Measurements from ENCODE around the gene TMEM132D. TPM values are rescaled to one million over a fixed set of nuclear protein-coding genes. Genes with fewer than 3 reads are reported as not detected.

Gene TMEM132D
- total RNA-seq, 2 donors from 2014 or later, result not detected

DNA sequence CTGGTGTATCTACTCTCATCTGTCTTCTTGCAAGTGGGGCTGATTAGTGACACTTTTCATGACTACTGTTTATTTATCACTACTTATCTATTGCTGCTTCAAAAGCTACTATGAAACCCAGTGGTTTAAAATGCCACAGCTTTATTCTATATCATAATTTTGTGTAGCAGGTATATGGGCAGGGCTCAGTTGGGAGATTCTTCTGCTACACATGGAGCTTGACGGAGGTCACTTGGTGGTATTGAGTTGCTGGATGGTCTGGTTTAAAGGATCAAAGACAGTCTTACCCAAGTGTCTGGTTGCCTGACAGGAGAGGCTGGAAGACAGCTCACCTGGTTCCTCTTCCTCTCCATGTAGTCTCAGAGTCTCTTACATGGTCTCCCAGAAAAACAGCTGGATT lies 222.7 kb downstream of the TMEM132D start:
- Mint-ChIP-seq H3K36me3 (ENCODE audit: insufficient read depth in 2 of 2) (no peaks in the 10 kb centered on the region), H3K4me3 (no peak overlapping the region), H3K4me1 (ENCODE audit: low read depth) (no peaks in the 10 kb centered on the region), H3K9me3 (peaks cover 3 to 18% of the 10 kb centered on the region in 2 donors), H3K27ac (no peak overlapping the region), H3K27me3 (ENCODE audit: low read depth) (no peaks in the 10 kb centered on the region)
- no peak for ATAC-seq (replicated peaks in 1 of 2)
- no peak for DNase-seq

DNA sequence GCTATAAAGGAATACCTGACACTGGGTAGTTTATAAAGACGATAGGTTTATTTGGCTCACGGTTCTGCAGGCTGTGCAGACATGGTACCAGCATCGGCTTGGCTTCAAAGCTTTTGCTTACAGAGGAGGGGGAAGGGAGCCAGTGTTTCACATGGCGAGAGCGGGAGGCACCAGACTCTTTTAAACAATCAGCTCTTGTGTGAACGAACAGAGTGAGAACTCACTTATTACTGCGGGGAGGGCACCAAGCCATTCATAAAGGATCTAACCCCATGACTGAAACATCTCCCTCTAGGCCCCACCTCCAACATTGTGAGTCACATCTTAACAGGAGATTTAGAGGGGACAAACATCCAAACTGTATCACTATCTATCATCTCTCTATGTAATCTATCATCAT lies 227.4 kb downstream of the TMEM132D start:
- Mint-ChIP-seq H3K27ac (no peak overlapping the region), H3K4me3 (no peak overlapping the region), H3K9me3 (peaks cover 7 to 9% of the 10 kb centered on the region in 2 donors), H3K27me3 (ENCODE audit: low read depth) (no peaks in the 10 kb centered on the region), H3K4me1 (ENCODE audit: low read depth) (no peaks in the 10 kb centered on the region), H3K36me3 (ENCODE audit: insufficient read depth in 2 of 2) (no peaks in the 10 kb centered on the region)
- DNase-seq (no peak), ATAC-seq (replicated peaks in 1 of 2) (no peak)

DNA sequence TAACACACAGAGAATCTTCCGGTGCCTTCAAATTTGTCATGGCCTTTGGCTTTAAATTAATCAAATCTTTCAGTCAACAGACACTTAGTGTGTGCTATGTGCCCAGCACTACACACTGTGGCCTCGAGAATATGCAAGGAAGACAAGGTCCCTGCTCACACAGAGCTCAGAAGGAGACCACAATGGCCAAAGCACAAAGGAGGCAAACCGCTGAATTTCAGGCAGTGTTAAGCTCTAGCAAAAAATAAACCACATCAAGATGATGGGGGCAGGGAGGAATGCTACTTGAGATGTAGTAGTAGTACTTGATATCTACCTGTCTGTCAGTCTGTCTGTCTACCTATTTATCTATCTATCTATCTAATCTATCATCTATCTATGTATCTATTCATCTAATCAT lies 227.9 kb downstream of the TMEM132D start:
- no peaks in the 10 kb centered on the region for H3K4me1 Mint-ChIP-seq (ENCODE audit: low read depth)
- ATAC-seq (replicated peaks in 1 of 2) (no peak), DNase-seq (no peak)
- H3K4me3 Mint-ChIP-seq, result no peak overlapping the region
- no peaks in the 10 kb centered on the region for H3K27me3 Mint-ChIP-seq (ENCODE audit: low read depth)
- H3K36me3 Mint-ChIP-seq (ENCODE audit: insufficient read depth in 2 of 2), result no peaks in the 10 kb centered on the region
- H3K27ac Mint-ChIP-seq, result no peak overlapping the region
- H3K9me3 Mint-ChIP-seq, result peaks cover 9% of the 10 kb centered on the region in 2 donors

DNA sequence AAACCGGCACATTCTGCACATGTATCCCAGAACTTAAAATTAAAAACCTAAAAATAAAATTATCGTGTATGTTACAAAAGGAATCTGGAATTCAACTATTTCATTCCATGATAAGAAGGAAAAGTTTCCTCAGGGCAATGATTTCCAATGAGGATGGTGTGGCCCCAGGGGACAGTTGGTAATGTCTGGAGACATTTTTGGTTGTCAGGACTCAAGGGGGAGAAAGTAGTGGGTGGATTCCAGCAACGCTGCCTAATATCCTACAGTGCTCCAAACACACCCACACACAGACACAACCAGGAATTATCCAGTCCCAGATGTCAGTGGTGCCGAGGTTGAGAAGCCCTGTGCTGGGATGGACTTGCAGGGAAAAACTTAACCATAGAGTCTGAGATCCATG lies 228.3 kb downstream of the TMEM132D start:
- Mint-ChIP-seq H3K36me3 (ENCODE audit: insufficient read depth in 2 of 2) (peaks cover 0 to under 1% of the 10 kb centered on the region in 2 donors), H3K27me3 (ENCODE audit: low read depth) (no peaks in the 10 kb centered on the region)
- ATAC-seq (replicated peaks in 1 of 2), result no peak

GRCh38 chr12:129673806-129674205 lies 230.0 kb downstream of the TMEM132D start:
- ATAC-seq (replicated peaks in 1 of 2), result no peak
- Mint-ChIP-seq H3K4me3 (no peak overlapping the region), H3K36me3 (ENCODE audit: insufficient read depth in 2 of 2) (peaks cover 0 to 2% of the 10 kb centered on the region in 2 donors), H3K9me3 (peaks cover 5 to 8% of the 10 kb centered on the region in 2 donors), H3K27me3 (ENCODE audit: low read depth) (no peaks in the 10 kb centered on the region), H3K27ac (no peak overlapping the region), H3K4me1 (ENCODE audit: low read depth) (no peaks in the 10 kb centered on the region)
- no peak for DNase-seq

More for the DNA sequence above, 228.3 kb downstream of the TMEM132D start:
- Mint-ChIP-seq H3K4me3 (no peak overlapping the region), H3K4me1 (ENCODE audit: low read depth) (no peaks in the 10 kb centered on the region), H3K9me3 (peaks cover 6 to 10% of the 10 kb centered on the region in 2 donors), H3K27ac (no peak overlapping the region)
- no peak for DNase-seq

DNA sequence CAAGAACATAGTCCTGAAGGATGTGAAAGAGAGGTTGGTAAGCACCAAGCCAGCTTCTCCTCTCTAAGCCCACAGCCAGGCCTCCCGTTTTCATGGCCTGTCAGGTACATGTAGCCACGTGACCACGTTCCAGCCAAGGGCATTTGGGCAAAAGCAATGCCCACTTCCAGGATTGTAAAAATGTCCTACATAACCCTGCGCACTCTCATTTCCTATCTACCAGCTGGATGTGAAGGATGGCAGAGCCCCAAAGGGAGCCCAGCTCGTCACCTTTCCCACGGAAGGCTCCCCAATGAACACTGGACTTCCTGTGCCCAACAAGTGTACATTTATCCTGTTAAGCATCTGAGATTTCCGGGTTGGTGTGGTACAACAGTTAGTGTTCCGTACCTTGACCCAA lies 231.7 kb downstream of the TMEM132D start:
- Mint-ChIP-seq H3K27me3 (ENCODE audit: low read depth) (no peaks in the 10 kb centered on the region), H3K36me3 (ENCODE audit: insufficient read depth in 2 of 2) (peaks cover 0 to 2% of the 10 kb centered on the region in 2 donors), H3K27ac (no peak overlapping the region), H3K9me3 (peaks cover 5 to 8% of the 10 kb centered on the region in 2 donors), H3K4me3 (no peak overlapping the region), H3K4me1 (ENCODE audit: low read depth) (no peaks in the 10 kb centered on the region)
- ATAC-seq (replicated peaks in 1 of 2), result no peak
- no peak for DNase-seq

- Mint-ChIP-seq H3K27me3 (ENCODE audit: low read depth) (no peaks in the 10 kb centered on the region), H3K4me1 (ENCODE audit: low read depth) (no peaks in the 10 kb centered on the region), H3K9me3 (peaks cover 2 to 10% of the 10 kb centered on the region in 2 donors), H3K27ac (no peak overlapping the region), H3K36me3 (ENCODE audit: insufficient read depth in 2 of 2) (peaks cover 0 to 2% of the 10 kb centered on the region in 2 donors), H3K4me3 (no peak overlapping the region)
- DNase-seq (no peak), ATAC-seq (replicated peaks in 1 of 2) (no peak)
Observed at GRCh38 chr12:129670256-129670920, 233.4 kb downstream of the TMEM132D start.

DNA sequence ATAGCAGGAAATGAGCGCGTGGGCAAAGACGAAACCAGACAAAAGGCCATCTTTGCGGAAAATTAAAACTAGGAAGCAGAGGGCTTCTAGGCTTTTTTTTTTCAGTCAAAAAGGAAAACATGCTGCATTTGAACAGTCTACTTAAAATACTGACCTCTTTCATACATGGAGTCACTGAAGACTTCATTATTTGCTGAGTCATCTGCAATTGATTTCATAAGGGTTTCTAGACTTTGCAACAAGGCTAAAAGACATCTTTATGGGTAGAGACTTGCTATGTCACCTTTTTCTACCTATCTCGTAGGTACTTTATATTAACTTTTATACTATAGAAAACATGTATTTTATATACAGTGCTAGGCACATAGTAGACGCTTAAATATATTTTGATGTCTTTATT lies 238.4 kb downstream of the TMEM132D start:
- no peak overlapping the region for H3K27ac Mint-ChIP-seq
- peaks cover 0 to under 1% of the 10 kb centered on the region in 2 donors for H3K36me3 Mint-ChIP-seq (ENCODE audit: insufficient read depth in 2 of 2)
- ATAC-seq (replicated peaks in 1 of 2), result no peak
- H3K9me3 Mint-ChIP-seq, result peaks cover 3 to 4% of the 10 kb centered on the region in 2 donors
- no peak overlapping the region for H3K4me3 Mint-ChIP-seq
- no peaks in the 10 kb centered on the region for H3K27me3 Mint-ChIP-seq (ENCODE audit: low read depth)
- no peaks in the 10 kb centered on the region for H3K4me1 Mint-ChIP-seq (ENCODE audit: low read depth)
- no peak for DNase-seq

DNA sequence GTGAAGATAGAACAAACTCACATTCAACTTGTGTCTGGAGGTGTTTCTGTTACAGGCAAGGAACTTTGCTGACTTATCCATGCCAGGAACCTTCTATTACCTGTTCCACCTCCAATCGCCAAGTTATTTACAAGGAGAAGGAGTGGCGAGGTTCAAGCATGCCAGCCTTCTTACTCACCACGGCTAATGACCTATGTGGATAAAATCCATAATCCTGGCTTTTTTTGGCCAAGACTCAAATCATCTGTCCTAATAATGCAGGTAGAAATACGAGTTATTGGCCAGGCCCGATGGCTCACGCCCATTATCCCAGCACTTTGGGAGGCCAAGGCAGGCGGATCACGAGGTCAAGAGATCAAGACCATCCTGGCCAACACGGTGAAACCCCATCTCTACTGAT lies 241.6 kb downstream of the TMEM132D start:
- Mint-ChIP-seq H3K4me1 (ENCODE audit: low read depth) (no peaks in the 10 kb centered on the region), H3K9me3 (peaks cover 3 to 4% of the 10 kb centered on the region in 2 donors)
- ATAC-seq (replicated peaks in 1 of 2), result no peak

DNA sequence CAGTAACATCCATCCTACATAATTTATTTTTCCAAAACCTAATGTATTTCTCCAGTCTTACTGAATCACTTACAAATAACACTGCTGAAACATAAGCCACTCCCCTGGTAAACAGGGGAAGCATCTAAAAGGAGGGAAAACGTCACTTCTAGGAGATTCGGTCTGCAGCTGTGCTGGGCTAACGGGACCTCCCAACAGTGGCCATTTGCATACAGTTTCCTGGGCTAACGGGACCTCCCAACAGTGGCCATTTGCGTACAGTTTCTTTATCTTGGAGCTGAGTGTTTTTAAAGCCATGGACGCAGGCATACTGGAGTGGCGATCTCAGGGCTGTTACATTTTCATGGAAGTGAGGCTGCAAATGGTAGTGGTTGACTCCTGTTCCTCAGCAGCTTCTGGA lies 242.9 kb downstream of the TMEM132D start:
- Mint-ChIP-seq H3K4me1 (ENCODE audit: low read depth) (no peaks in the 10 kb centered on the region), H3K27ac (no peak overlapping the region), H3K27me3 (ENCODE audit: low read depth) (no peaks in the 10 kb centered on the region), H3K9me3 (peaks cover 1 to 3% of the 10 kb centered on the region in 2 donors), H3K4me3 (no peak overlapping the region), H3K36me3 (ENCODE audit: insufficient read depth in 2 of 2) (no peaks in the 10 kb centered on the region)
- no peak for ATAC-seq (replicated peaks in 1 of 2)
- DNase-seq, result no peak

More for the DNA sequence above, 241.6 kb downstream of the TMEM132D start:
- Mint-ChIP-seq H3K27ac (no peak overlapping the region), H3K4me3 (no peak overlapping the region), H3K27me3 (ENCODE audit: low read depth) (no peaks in the 10 kb centered on the region), H3K36me3 (ENCODE audit: insufficient read depth in 2 of 2) (no peaks in the 10 kb centered on the region)
- DNase-seq, result no peak

- Mint-ChIP-seq H3K27ac (no peak overlapping the region), H3K4me3 (no peak overlapping the region), H3K4me1 (ENCODE audit: low read depth) (no peaks in the 10 kb centered on the region), H3K36me3 (ENCODE audit: insufficient read depth in 2 of 2) (no peaks in the 10 kb centered on the region), H3K9me3 (peaks cover 0 to 2% of the 10 kb centered on the region in 2 donors), H3K27me3 (ENCODE audit: low read depth) (no peaks in the 10 kb centered on the region)
- ATAC-seq (replicated peaks in 1 of 2) (no peak), DNase-seq (no peak)
Observed at GRCh38 chr12:129659961-129660622, 243.7 kb downstream of the TMEM132D start.

DNA sequence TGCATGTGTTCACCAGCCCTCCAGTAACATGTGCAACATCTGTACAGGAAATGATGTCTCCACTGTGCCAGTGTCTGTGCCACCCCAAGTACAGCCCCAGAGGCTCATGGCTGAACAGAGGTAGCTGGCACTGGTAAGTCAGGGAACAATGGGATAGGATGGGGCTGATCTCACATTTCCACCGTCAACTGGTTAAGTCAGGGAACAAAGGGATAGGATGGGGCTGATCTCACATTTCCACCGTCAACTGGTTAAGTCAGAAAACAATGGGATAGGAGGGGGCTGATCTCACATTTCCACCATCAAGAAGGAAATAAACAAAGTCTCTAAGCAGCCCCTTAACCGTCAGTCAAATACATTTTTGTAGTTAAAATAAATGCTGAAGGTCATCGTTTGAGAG lies 246.6 kb downstream of the TMEM132D start:
- H3K27me3 Mint-ChIP-seq (ENCODE audit: low read depth), result no peaks in the 10 kb centered on the region
- H3K27ac Mint-ChIP-seq, result no peak overlapping the region
- H3K36me3 Mint-ChIP-seq (ENCODE audit: insufficient read depth in 2 of 2), result no peaks in the 10 kb centered on the region
- H3K4me1 Mint-ChIP-seq (ENCODE audit: low read depth), result no peaks in the 10 kb centered on the region
- DNase-seq (no peak), ATAC-seq (replicated peaks in 1 of 2) (no peak)
- H3K4me3 Mint-ChIP-seq, result no peak overlapping the region
- peaks cover 3 to 7% of the 10 kb centered on the region in 2 donors for H3K9me3 Mint-ChIP-seq

DNA sequence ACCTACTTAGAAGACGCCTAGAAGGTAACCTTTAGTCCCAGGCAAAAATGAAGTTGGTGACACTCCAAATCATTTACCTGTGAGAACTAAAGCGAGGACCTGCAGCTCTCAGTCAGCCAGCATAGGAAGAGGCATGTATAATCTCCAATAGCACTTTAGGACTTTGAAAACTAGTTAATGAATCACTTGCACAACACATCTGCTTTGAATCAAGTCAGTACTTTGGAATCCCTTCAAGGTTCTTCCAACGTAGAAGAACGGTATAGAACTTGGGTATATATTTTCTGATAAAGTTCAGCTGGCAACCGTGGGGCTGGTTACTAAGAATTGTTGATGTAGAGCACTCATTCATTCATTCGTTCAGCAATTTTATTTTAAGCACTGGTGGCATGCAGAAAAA lies 251.9 kb downstream of the TMEM132D start:
- no peaks in the 10 kb centered on the region for H3K27me3 Mint-ChIP-seq (ENCODE audit: low read depth)
- peaks cover 0 to 1% of the 10 kb centered on the region in 2 donors for H3K36me3 Mint-ChIP-seq (ENCODE audit: insufficient read depth in 2 of 2)
- H3K27ac Mint-ChIP-seq, result no peak overlapping the region
- ATAC-seq (replicated peaks in 1 of 2), result no peak
- H3K9me3 Mint-ChIP-seq, result peaks cover 7 to 10% of the 10 kb centered on the region in 2 donors
- no peaks in the 10 kb centered on the region for H3K4me1 Mint-ChIP-seq (ENCODE audit: low read depth)
- no peak for DNase-seq
- H3K4me3 Mint-ChIP-seq, result no peak overlapping the region

Measured in activated T-cell treated with anti-CD3 and anti-CD28 coated beads, Interleukin-2, amount 50 U/mL, for 72 hours (primary cell).